ENCODE data around the gene OTUD4. TPM values are rescaled to one million over a fixed set of nuclear protein-coding genes. Genes with fewer than 3 reads are reported as not detected.
"Not testable (repeated sequence)": the region's sequence is repeated elsewhere in the genome, so short reads cannot be mapped to it uniquely, and the experiment has no call there.

Gene OTUD4
- total RNA-seq, 4 donors from 2014 or later: 10.5 to 46.0 (median 27.6) TPM

DNA sequence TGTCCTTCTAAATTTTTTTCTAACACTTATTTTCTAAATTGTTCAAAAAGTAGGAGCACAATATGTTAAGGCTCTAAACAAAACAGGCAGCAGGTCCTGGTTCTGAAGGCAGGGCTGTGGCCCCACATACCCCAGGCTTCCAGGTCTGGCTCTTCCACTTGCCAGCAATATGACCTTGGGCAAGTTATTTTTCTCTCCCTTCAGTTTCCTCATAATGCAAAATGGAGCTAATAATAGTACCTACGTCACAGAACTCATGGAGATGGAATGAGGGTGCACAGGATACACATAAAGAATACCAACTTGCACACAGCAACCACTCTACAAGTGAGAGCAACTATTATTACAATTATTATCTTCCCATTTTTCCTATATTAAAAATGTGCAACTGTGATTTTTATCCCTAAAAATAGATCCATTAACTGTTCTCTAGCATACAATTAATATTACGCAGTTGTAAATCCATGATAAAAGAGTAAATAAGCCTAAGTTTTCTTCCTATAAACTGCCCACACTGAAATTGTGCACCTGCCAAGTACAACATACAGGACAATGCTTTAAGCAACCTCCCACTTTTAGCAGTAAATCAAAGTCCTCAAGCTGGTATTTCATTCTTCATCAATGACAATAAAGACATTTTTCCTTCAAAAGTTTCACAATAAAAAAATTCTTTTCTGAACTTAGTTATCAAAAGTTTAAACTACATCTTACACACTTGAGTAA, 27.0 kb downstream of the OTUD4 start:
- no peaks in the 10 kb centered on the region for H3K9me3 ChIP-seq
- H3K27me3 ChIP-seq: no peaks in the 10 kb centered on the region
- H3K36me3 ChIP-seq: peaks cover 0 to 37% (median 18%) of the 10 kb centered on the region in 4 donors
- H3K27ac ChIP-seq: no peak overlapping the region
- in situ Hi-C loops (cut with MboI; ENCODE audit: low pct_ligation_motif_present in 1 of 4, low pct_unique_long_range_greater_than_20kb in 1 of 4, low sequenced_read_pairs in 3 of 4) (no loop called here), intact Hi-C loops (cut with DNase I; ENCODE audit: low total_unique reads) (no loop called here)
- no peak overlapping the region for H3K4me3 ChIP-seq
- TF ChIP-seq POLR2A (IDR thresholded peaks at IDR 0.05) (no peak), EP300 (IDR thresholded peaks at IDR 0.05; ENCODE audit: low read depth) (no peak), POLR2AphosphoS5 (IDR thresholded peaks at IDR 0.05) (no peak)
- TF ChIP-seq, protein P1, sequence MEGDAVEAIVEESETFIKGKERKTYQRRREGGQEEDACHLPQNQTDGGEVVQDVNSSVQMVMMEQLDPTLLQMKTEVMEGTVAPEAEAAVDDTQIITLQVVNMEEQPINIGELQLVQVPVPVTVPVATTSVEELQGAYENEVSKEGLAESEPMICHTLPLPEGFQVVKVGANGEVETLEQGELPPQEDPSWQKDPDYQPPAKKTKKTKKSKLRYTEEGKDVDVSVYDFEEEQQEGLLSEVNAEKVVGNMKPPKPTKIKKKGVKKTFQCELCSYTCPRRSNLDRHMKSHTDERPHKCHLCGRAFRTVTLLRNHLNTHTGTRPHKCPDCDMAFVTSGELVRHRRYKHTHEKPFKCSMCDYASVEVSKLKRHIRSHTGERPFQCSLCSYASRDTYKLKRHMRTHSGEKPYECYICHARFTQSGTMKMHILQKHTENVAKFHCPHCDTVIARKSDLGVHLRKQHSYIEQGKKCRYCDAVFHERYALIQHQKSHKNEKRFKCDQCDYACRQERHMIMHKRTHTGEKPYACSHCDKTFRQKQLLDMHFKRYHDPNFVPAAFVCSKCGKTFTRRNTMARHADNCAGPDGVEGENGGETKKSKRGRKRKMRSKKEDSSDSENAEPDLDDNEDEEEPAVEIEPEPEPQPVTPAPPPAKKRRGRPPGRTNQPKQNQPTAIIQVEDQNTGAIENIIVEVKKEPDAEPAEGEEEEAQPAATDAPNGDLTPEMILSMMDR (IDR thresholded peaks at IDR 0.05): no peak
- peaks cover 0 to 5% (median 2%) of the 10 kb centered on the region in 4 donors for H3K4me1 ChIP-seq
- DNase-seq: no peak
- WGBS, 2 donors (ENCODE audit: low coverage in 1 of 2): 81 to 90% methylated on average over 2 of the region's 2 CpGs

DNA sequence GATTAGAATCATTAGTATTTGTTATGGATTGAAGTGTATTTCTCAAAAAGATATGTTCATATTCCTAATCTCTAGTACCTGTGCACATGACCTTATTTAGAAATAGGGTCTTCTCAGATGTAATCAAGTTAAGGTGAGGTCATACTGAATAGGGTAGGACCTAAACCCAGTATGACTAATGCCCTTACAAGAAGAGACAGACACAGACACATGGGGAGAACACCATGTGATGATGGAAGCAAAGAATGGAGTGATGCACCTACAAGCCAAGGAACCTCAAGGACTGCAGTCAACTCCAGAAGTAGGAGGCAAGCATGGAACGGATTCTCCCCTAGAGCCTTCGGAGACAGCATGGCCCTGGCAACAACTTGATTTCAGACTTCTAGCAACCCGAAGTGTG, 31.4 kb downstream of the OTUD4 start:
- WGBS, 2 donors (ENCODE audit: low coverage in 1 of 2): 95 to 98% methylated on average over 3 of the region's 3 CpGs
- Histone ChIP-seq H3K27me3 (no peaks in the 10 kb centered on the region), H3K4me3 (no peak overlapping the region), H3K9me3 (no peaks in the 10 kb centered on the region), H3K4me1 (peaks cover 0 to 5% (median 0%) of the 10 kb centered on the region in 4 donors), H3K36me3 (peaks cover 0 to 68% (median 30%) of the 10 kb centered on the region in 4 donors), H3K27ac (no peak overlapping the region)
- TF ChIP-seq POLR2AphosphoS5 (IDR thresholded peaks at IDR 0.05) (no peak), POLR2A (IDR thresholded peaks at IDR 0.05) (no peak), EP300 (IDR thresholded peaks at IDR 0.05; ENCODE audit: low read depth) (no peak)
- TF ChIP-seq, protein P1 (IDR thresholded peaks at IDR 0.05): no peak
- in situ Hi-C loops (cut with MboI; ENCODE audit: low pct_ligation_motif_present in 1 of 4, low pct_unique_long_range_greater_than_20kb in 1 of 4, low sequenced_read_pairs in 3 of 4) (no loop called here), intact Hi-C loops (cut with DNase I; ENCODE audit: low total_unique reads) (no loop called here)
- no peak for DNase-seq

DNA sequence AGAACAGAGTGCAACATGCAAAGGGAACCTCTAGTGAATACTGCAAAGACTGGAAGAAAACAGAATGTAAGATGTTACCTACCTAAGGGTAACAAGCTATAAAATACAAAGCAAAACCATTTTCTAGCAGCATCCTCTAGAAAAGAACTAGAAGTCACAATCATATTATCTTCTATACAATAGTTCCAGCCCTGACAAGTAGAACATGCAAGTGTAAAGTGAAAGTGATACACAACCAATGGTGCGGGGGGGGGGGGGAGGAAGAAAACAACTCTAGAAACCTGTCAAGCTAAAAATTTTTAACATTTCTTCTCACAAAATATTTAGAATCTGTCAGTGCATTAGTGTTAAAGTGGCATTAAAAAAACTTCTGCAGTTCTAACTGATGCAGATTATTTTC, 44.2 kb downstream of the OTUD4 start:
- H3K9me3 ChIP-seq; H3K4me3 ChIP-seq; in situ Hi-C loops (cut with MboI; ENCODE audit: low pct_ligation_motif_present in 1 of 4, low pct_unique_long_range_greater_than_20kb in 1 of 4, low sequenced_read_pairs in 3 of 4); H3K27me3 ChIP-seq; intact Hi-C loops (cut with DNase I; ENCODE audit: low total_unique reads); H3K27ac ChIP-seq; H3K4me1 ChIP-seq; DNase-seq: not testable (repeated sequence)
- WGBS, 2 donors (ENCODE audit: low coverage in 1 of 2): 29 to 53% methylated on average over 1 of the region's 1 CpG
- H3K36me3 ChIP-seq: peaks cover 0 to 40% (median 20%) of the 10 kb centered on the region in 4 donors

DNA sequence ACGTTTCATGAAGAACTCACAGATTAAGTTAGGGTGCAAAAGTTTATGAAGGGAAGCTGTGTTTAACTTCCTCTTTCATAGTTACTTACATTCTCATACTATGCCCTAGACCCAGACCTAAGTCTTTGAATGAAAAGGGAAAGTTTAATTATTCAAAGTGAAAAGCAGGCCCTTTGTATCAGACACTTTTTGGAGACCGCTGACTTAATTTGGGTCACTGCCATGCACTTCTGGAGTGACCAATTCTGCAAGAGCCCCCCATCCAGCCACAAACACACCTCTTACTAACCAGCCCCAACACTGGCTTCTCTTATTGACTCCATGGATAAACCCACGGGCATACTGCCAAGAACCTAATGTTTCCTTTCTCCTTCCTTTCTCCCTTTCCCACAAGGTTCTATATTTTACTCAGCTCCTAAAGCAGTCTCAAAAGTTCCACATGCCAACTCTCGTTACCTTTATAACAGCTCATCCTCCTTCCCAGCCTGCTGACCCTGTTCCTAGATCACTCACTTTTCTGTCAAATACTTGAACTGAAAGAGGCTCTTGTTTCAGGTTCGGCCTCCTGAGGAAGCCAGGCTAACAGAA, 47.8 kb downstream of the OTUD4 start:
- no peak overlapping the region for H3K4me3 ChIP-seq
- TF ChIP-seq POLR2A (IDR thresholded peaks at IDR 0.05) (no peak), EP300 (IDR thresholded peaks at IDR 0.05; ENCODE audit: low read depth) (no peak), POLR2AphosphoS5 (IDR thresholded peaks at IDR 0.05) (no peak)
- TF ChIP-seq, protein P1 (IDR thresholded peaks at IDR 0.05): no peak
- no peak for DNase-seq
- WGBS, 2 donors (ENCODE audit: low coverage in 1 of 2): 54 to 56% methylated on average over 4 to 5 of the region's 5 CpGs
- no peaks in the 10 kb centered on the region for H3K9me3 ChIP-seq
- no peak overlapping the region for H3K27ac ChIP-seq
- H3K36me3 ChIP-seq: peaks cover 0 to 22% (median 7%) of the 10 kb centered on the region in 4 donors
- H3K4me1 ChIP-seq: peaks cover 0 to 9% (median 2%) of the 10 kb centered on the region in 4 donors
- no peaks in the 10 kb centered on the region for H3K27me3 ChIP-seq
- intact Hi-C loops (cut with DNase I; ENCODE audit: low total_unique reads) (no loop called here), in situ Hi-C loops (cut with MboI; ENCODE audit: low pct_ligation_motif_present in 1 of 4, low pct_unique_long_range_greater_than_20kb in 1 of 4, low sequenced_read_pairs in 3 of 4) (no loop called here)
